Keratinocyte (primary cell): ENCODE measurements around the gene MAB21L4. TPM values are rescaled to one million over a fixed set of nuclear protein-coding genes. Genes with fewer than 3 reads are reported as not detected.

Source experiments
- DNase-seq: peaks from one replicate; pipeline ENCODE4 v3.0.0-alpha.2; 2011; ENCODE audit warnings: low read depth, missing footprints, low spot score
- FAIRE-seq: peaks from 2 replicates; lab custom pipeline; 2011; peaks lifted over from hg19 to GRCh38; lab: Jason Lieb, UNC
- H2AFZ ChIP-seq: 2 replicates; pipeline ENCODE4 v1.6.0; 2012; ENCODE audit warnings: low read length, control low read depth, inconsistent platforms; ENCODE audit not compliant: control insufficient read depth
- H3K27ac ChIP-seq: 2 replicates; pipeline ENCODE4 v1.5.1; 2011; ENCODE audit warnings: low read length; ENCODE audit not compliant: control insufficient read depth, insufficient read depth
- H3K27me3 ChIP-seq: 3 replicates; pipeline ENCODE4 v1.6.0; 2011; ENCODE audit warnings: low read length; ENCODE audit not compliant: control insufficient read depth, insufficient read depth; ENCODE audit errors: extremely low read depth
- H3K36me3 ChIP-seq, 2 experiments: 2 replicates in 1 of 2; 3 replicates in 1 of 2; pipeline ENCODE4 v1.5.1; 2011; ENCODE audit warnings: low read length in 2 of 2, mild to moderate bottlenecking in 1 of 2; ENCODE audit not compliant: control insufficient read depth in 2 of 2, insufficient read depth in 2 of 2; ENCODE audit errors: extremely low read depth in 1 of 2
- H3K4me1 ChIP-seq: 3 replicates; pipeline ENCODE4 v1.5.1; 2011; ENCODE audit warnings: low read length; ENCODE audit not compliant: control insufficient read depth, insufficient read depth; ENCODE audit errors: extremely low read depth
- H3K4me2 ChIP-seq: 3 replicates; pipeline ENCODE4 v1.6.0; 2011; ENCODE audit warnings: low read depth, low read length; ENCODE audit not compliant: control insufficient read depth, insufficient read depth; ENCODE audit errors: extremely low read depth
- H3K4me3 ChIP-seq, 3 experiments: fragments of 200-600 bp in 1 of 3; sonication (generic) in 1 of 3; 2 replicates in 2 of 3; 3 replicates in 1 of 3; pipeline ENCODE4 v1.5.1; 2011 to 2016; ENCODE audit warnings: low read length in 3 of 3, mild to moderate bottlenecking in 3 of 3, control low read depth in 2 of 3, inconsistent platforms in 1 of 3, low read depth in 1 of 3, mixed read lengths in 1 of 3, mixed run types in 1 of 3, moderate library complexity in 1 of 3; ENCODE audit not compliant: control insufficient read depth in 2 of 3, insufficient read depth in 2 of 3; ENCODE audit errors: extremely low read depth in 1 of 3
- H3K79me2 ChIP-seq: 2 replicates; pipeline ENCODE4 v1.6.0; 2012; ENCODE audit warnings: low read length; ENCODE audit not compliant: control insufficient read depth, insufficient read depth
- H3K9ac ChIP-seq: 3 replicates; pipeline ENCODE4 v1.6.0; 2011; ENCODE audit warnings: low read length; ENCODE audit not compliant: control insufficient read depth, insufficient read depth; ENCODE audit errors: extremely low read depth
- H3K9me1 ChIP-seq: 3 replicates; pipeline ENCODE4 v1.6.0; 2011; ENCODE audit warnings: low read length; ENCODE audit not compliant: control insufficient read depth, insufficient read depth; ENCODE audit errors: extremely low read depth
- H3K9me3 ChIP-seq: 2 replicates; pipeline ENCODE4 v1.5.1; 2012; ENCODE audit warnings: low read depth, low read length; ENCODE audit not compliant: control insufficient read depth
- H4K20me1 ChIP-seq: 3 replicates; pipeline ENCODE4 v1.6.0; 2011; ENCODE audit warnings: low read length; ENCODE audit not compliant: control insufficient read depth, insufficient read depth; ENCODE audit errors: extremely low read depth
- CTCF ChIP-seq, 3 experiments: IDR thresholded peaks in 1 of 3; conservative IDR thresholded peaks in 1 of 3; optimal IDR thresholded peaks in 1 of 3; 2 replicates in 2 of 3; 3 replicates in 1 of 3; pipeline versions ENCODE3 to v1.5.1; 2011; ENCODE audit warnings: low read length in 3 of 3, mild to moderate bottlenecking in 3 of 3, moderate library complexity in 2 of 3, control low read depth in 1 of 3, inconsistent platforms in 1 of 3; ENCODE audit not compliant: insufficient read depth in 2 of 3; ENCODE audit errors: extremely low read depth in 1 of 3
- EZH2 ChIP-seq: IDR thresholded peaks from one replicate; pipeline ENCODE4 v1.6.1; 2012; ENCODE audit warnings: inconsistent platforms, mild to moderate bottlenecking, low read length, moderate library complexity
- dilution Hi-C: fragments of 300-500 bp; cut with MboI; formaldehyde crosslinking; loops from one replicate; pipeline ENCODE4 v1.7.0; 2020; ENCODE audit warnings: low sequenced_read_pairs; ENCODE audit not compliant: extremely low pct_ligation_motif_present
- polyA plus RNA-seq, 5 experiments: library from polyadenylated mRNA; depleted of rRNA in 3 of 5; stranded (reverse) in 3 of 5; stranded (forward) in 1 of 5; unstranded in 1 of 5; fragments of >200 nt; gene quantifications; 1 replicate in 1 of 5; 2 replicates in 3 of 5; 3 replicates in 1 of 5; pipeline versions ENCODE4 v1.2.1 to v1.2.3, GENCODE V29; 2011 to 2012; ENCODE audit warnings: missing spikeins in 2 of 5, low read depth in 1 of 5, low replicate concordance in 1 of 5

The MAB21L4 gene
- polyA plus RNA-seq, 1 donor (not counting 4 experiments of a cell fraction or from before 2014, with no cell fraction given): 0.37 TPM

GRCh38 chr2:240861547-240861946 lies 34.4 kb downstream of the MAB21L4 start:
- no peak overlapping the region for H3K9ac ChIP-seq
- H3K27ac ChIP-seq: no peak overlapping the region
- no peaks in the 10 kb centered on the region for H3K36me3 ChIP-seq
- FAIRE-seq (no peak), DNase-seq (no peak)
- H3K4me2 ChIP-seq: no peak overlapping the region
- dilution Hi-C loops: no loop called here
- no peak overlapping the region for H2AFZ ChIP-seq
- no peaks in the 10 kb centered on the region for H4K20me1 ChIP-seq
- no peaks in the 10 kb centered on the region for H3K4me1 ChIP-seq
- peaks cover 11% of the 10 kb centered on the region for H3K27me3 ChIP-seq
- no peak overlapping the region for H3K4me3 ChIP-seq
- H3K9me1 ChIP-seq: no peaks in the 10 kb centered on the region
- TF ChIP-seq CTCF (optimal IDR thresholded peaks at IDR 0.05 in 1 of 3, IDR thresholded peaks at IDR 0.05 in 1 of 3, conservative IDR thresholded peaks at IDR 0.05 in 1 of 3; ENCODE audit: extremely low read depth in 1 of 3, insufficient read depth in 2 of 3, low read length in 3 of 3): no peak
- TF ChIP-seq EZH2: no peak
- H3K79me2 ChIP-seq: no peaks in the 10 kb centered on the region
- no peaks in the 10 kb centered on the region for H3K9me3 ChIP-seq

GRCh38 chr2:240858871-240859270 lies 37.1 kb downstream of the MAB21L4 start:
- H3K9me3 ChIP-seq: peaks cover 5% of the 10 kb centered on the region
- no peaks in the 10 kb centered on the region for H4K20me1 ChIP-seq
- FAIRE-seq (no peak), DNase-seq (no peak)
- H3K36me3 ChIP-seq: no peaks in the 10 kb centered on the region
- H3K4me1 ChIP-seq: no peaks in the 10 kb centered on the region
- no peak overlapping the region for H2AFZ ChIP-seq
- H3K4me2 ChIP-seq: no peak overlapping the region
- no peaks in the 10 kb centered on the region for H3K9me1 ChIP-seq
- no peaks in the 10 kb centered on the region for H3K79me2 ChIP-seq
- H3K27me3 ChIP-seq: peaks cover 8% of the 10 kb centered on the region
- H3K27ac ChIP-seq: no peak overlapping the region
- H3K4me3 ChIP-seq: no peak overlapping the region
- dilution Hi-C loops: no loop called here
- H3K9ac ChIP-seq: no peak overlapping the region
- TF ChIP-seq EZH2: no peak
- no peak for TF ChIP-seq CTCF (optimal IDR thresholded peaks at IDR 0.05 in 1 of 3, IDR thresholded peaks at IDR 0.05 in 1 of 3, conservative IDR thresholded peaks at IDR 0.05 in 1 of 3; ENCODE audit: extremely low read depth in 1 of 3, insufficient read depth in 2 of 3, low read length in 3 of 3)
